ENCODE results near the gene THAP11.

DNA sequence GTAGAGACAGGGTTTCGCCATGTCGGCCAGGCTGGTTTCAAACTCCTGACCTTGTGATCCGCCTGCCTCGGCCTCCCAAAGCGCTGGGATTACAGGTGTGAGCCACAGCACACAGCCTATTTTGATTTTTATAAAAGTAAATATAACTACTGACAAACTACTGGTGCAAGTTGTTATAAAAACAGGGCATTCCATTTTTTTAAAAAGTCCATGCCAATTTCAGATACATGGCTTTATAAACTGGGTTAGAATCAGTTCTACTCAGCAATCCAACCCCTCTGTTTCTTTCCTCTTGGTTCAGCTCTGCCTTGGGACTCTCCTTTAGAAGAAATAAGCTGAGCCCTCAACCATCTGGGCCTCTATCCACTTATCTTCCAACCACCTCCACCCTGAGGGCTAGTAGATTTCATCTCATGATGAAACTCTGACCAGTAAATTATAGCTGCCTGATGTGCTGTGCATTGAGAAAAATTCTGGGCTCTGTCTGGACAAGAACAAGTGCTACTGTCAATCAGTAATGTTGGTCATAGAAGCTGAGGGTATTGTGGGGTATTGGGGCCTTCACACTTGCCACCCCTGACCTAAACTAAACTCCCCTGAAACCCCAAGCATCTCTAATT is 45.9 kb upstream of the THAP11 start:
- no peak for TF ChIP-seq POLR2A (IDR thresholded peaks at IDR 0.05; ENCODE audit: low read depth, low read length)
- no peak for TF ChIP-seq POLR2AphosphoS5 (IDR thresholded peaks at IDR 0.05; ENCODE audit: low read depth, low read length)
- TF ChIP-seq TAF1 (IDR thresholded peaks at IDR 0.05; ENCODE audit: borderline replicate concordance, low read depth, low read length) = no peak
